ENCODE data around the gene HSF4.

HSF4 gene

GRCh38 chr16:67147437-67148140, 17.0 kb upstream of the HSF4 start:
- no peak for TF ChIP-seq CTCF (IDR thresholded peaks at IDR 0.05)
- no peak overlapping the region for H3K27ac Mint-ChIP-seq
- no peak for DNase-seq
- H3K9me3 Mint-ChIP-seq: no peaks in the 10 kb centered on the region
- peaks cover 45% of the 10 kb centered on the region for H3K36me3 Mint-ChIP-seq (ENCODE audit: low read depth)
- H3K4me3 Mint-ChIP-seq: no peak overlapping the region
- peaks cover 4% of the 10 kb centered on the region for H3K4me1 Mint-ChIP-seq
- peaks cover 34% of the 10 kb centered on the region for H3K27me3 Mint-ChIP-seq (ENCODE audit: low read depth, poor library complexity)

GRCh38 chr16:67148221-67148620, 16.3 kb upstream of the HSF4 start:
- DNase-seq: no peak
- peaks cover 4% of the 10 kb centered on the region for H3K4me1 Mint-ChIP-seq

GRCh38 chr16:67148656-67149275, 15.8 kb upstream of the HSF4 start:
- DNase-seq: no peak
- Mint-ChIP-seq H3K27ac (no peak overlapping the region), H3K4me3 (peak overlapping the region; percentile 10), H3K9me3 (no peaks in the 10 kb centered on the region), H3K4me1 (peaks cover 4% of the 10 kb centered on the region), H3K27me3 (ENCODE audit: low read depth, poor library complexity) (peaks cover 46% of the 10 kb centered on the region), H3K36me3 (ENCODE audit: low read depth) (peaks cover 34% of the 10 kb centered on the region)
- TF ChIP-seq CTCF (IDR thresholded peaks at IDR 0.05): no peak

More at GRCh38 chr16:67148221-67148620, 16.3 kb upstream of the HSF4 start:
- Mint-ChIP-seq H3K4me3 (peak overlapping the region; percentile 10), H3K36me3 (ENCODE audit: low read depth) (peaks cover 38% of the 10 kb centered on the region), H3K27ac (no peak overlapping the region), H3K27me3 (ENCODE audit: low read depth, poor library complexity) (peaks cover 41% of the 10 kb centered on the region), H3K9me3 (no peaks in the 10 kb centered on the region)
- TF ChIP-seq CTCF (IDR thresholded peaks at IDR 0.05): no peak

- peaks cover 30% of the 10 kb centered on the region for H3K36me3 Mint-ChIP-seq (ENCODE audit: low read depth)
- no peak overlapping the region for H3K27ac Mint-ChIP-seq
- peak overlapping the region; percentile 47 for H3K4me3 Mint-ChIP-seq
- DNase-seq: no peak
- H3K4me1 Mint-ChIP-seq: peaks cover 4% of the 10 kb centered on the region
- TF ChIP-seq CTCF (IDR thresholded peaks at IDR 0.05): no peak
- peaks cover 53% of the 10 kb centered on the region for H3K27me3 Mint-ChIP-seq (ENCODE audit: low read depth, poor library complexity)
- no peaks in the 10 kb centered on the region for H3K9me3 Mint-ChIP-seq
Observed at GRCh38 chr16:67149276-67150046, 15.1 kb upstream of the HSF4 start.

GRCh38 chr16:67150047-67150832, 14.3 kb upstream of the HSF4 start:
- peak overlapping the region; percentile 77 for H3K4me3 Mint-ChIP-seq
- peaks cover 61% of the 10 kb centered on the region for H3K27me3 Mint-ChIP-seq (ENCODE audit: low read depth, poor library complexity)
- DNase-seq: peak; percentile 77
- no peak overlapping the region for H3K27ac Mint-ChIP-seq
- peaks cover 4% of the 10 kb centered on the region for H3K4me1 Mint-ChIP-seq
- H3K9me3 Mint-ChIP-seq: no peaks in the 10 kb centered on the region
- TF ChIP-seq CTCF (IDR thresholded peaks at IDR 0.05): peak; percentile 29
- H3K36me3 Mint-ChIP-seq (ENCODE audit: low read depth): peaks cover 26% of the 10 kb centered on the region
